Caco-2 (cell line): ENCODE results near the gene FAM78A. TPM values are rescaled to one million over a fixed set of nuclear protein-coding genes. Genes with fewer than 3 reads are reported as not detected.

Experiments
- BruUV-seq: library from RNA; stranded (reverse); fragments of 400-500 nt; replicated peaks from 2 replicates; lab custom pipeline; 2021; lab: Mats Ljungman, UMichigan
- CTCF ChIA-PET: fragments of 300-600 bp; sonication (Branson Sonifier 250); formaldehyde crosslinking; loops from one replicate; lab custom pipeline; 2022; ENCODE audit warnings: antibody characterized with exemption; lab: Charles Lee
- POLR2A ChIA-PET: fragments of 300-600 bp; sonication (Branson Sonifier 250); formaldehyde crosslinking; loops from one replicate; lab custom pipeline; 2022; ENCODE audit warnings: antibody characterized with exemption; lab: Charles Lee
- DNase-seq, 2 experiments: peaks; one replicate each; pipeline versions ENCODE4 v3.0.0 to v3.0.0-alpha.2; 2020 to 2022
- H3K27me3 ChIP-seq: replicated peaks from 2 replicates; pipeline ENCODE4 v1.6.0; 2011; ENCODE audit warnings: low read length; ENCODE audit not compliant: control insufficient read depth, insufficient read depth
- H3K36me3 ChIP-seq: 2 replicates; pipeline ENCODE4 v1.5.1; 2011; ENCODE audit warnings: low read length; ENCODE audit not compliant: control insufficient read depth, insufficient read depth
- H3K4me1 ChIP-seq: fragments of 250-450 bp; sonication (Bioruptor Pico); 2 replicates; pipeline ENCODE4 v1.5.1; 2020; ENCODE audit warnings: mild to moderate bottlenecking
- H3K4me3 ChIP-seq: 2 replicates; pipeline ENCODE4 v1.5.1; 2011; ENCODE audit warnings: low read depth, mild to moderate bottlenecking, control low read depth, low read length
- H3K9me3 ChIP-seq: fragments of 250-450 bp; sonication (Bioruptor Pico); 2 replicates; pipeline ENCODE4 v1.5.1; 2020; ENCODE audit warnings: mild to moderate bottlenecking, moderate library complexity
- H3K27ac Mint-ChIP-seq: one replicate; pipeline ENCODE4 v1.8.0; 2022; ENCODE audit warnings: mixed read lengths; ENCODE audit not compliant: unreplicated experiment
- H3K27me3 Mint-ChIP-seq: one replicate; pipeline ENCODE4 v1.8.0; 2022; ENCODE audit warnings: mixed read lengths; ENCODE audit not compliant: insufficient read depth, unreplicated experiment
- H3K36me3 Mint-ChIP-seq: one replicate; pipeline ENCODE4 v1.8.0; 2022; ENCODE audit warnings: mild to moderate bottlenecking, mixed read lengths; ENCODE audit not compliant: insufficient read depth, unreplicated experiment
- H3K4me1 Mint-ChIP-seq: one replicate; pipeline ENCODE4 v1.8.0; 2022; ENCODE audit warnings: low read depth, mixed read lengths; ENCODE audit not compliant: unreplicated experiment
- H3K4me3 Mint-ChIP-seq: one replicate; pipeline ENCODE4 v1.8.0; 2022; ENCODE audit warnings: mild to moderate bottlenecking, moderate library complexity, mixed read lengths; ENCODE audit not compliant: unreplicated experiment
- H3K9me3 Mint-ChIP-seq: one replicate; pipeline ENCODE4 v1.8.0; 2022; ENCODE audit warnings: mixed read lengths; ENCODE audit not compliant: unreplicated experiment
- CTCF ChIP-seq, 2 experiments: fragments of 200-600 bp in 1 of 2; IDR thresholded peaks; 1 replicate in 1 of 2; 2 replicates in 1 of 2; pipeline versions ENCODE4 v1.5.1 to v1.8.0; 2011 to 2022; ENCODE audit warnings: antibody characterized with exemption in 1 of 2, control low read depth in 1 of 2, inconsistent platforms in 1 of 2, low read depth in 1 of 2, low read length in 1 of 2, mild to moderate bottlenecking in 1 of 2, moderate library complexity in 1 of 2; ENCODE audit not compliant: insufficient read depth in 1 of 2, severe bottlenecking in 1 of 2, unreplicated experiment in 1 of 2
- intact Hi-C: fragments of 100-400 bp; cut with micrococcal nuclease; formaldehyde crosslinking; loops from one replicate; pipeline ENCODE4 v1.10.0; 2022; ENCODE audit not compliant: unreplicated experiment
- total RNA-seq: library from RNA; stranded (reverse); gene quantifications from 2 replicates; pipeline ENCODE4 v1.2.3, GENCODE V29; 2022

FAM78A gene
- total RNA-seq, 1 experiment from 2014 or later = 0.70 TPM

- intact Hi-C loops = no loop called here
- POLR2A ChIA-PET = no interaction called here
- Histone ChIP-seq H3K36me3 (no peaks in the 10 kb centered on the region), H3K4me1 (no peaks in the 10 kb centered on the region), H3K27me3 (no peaks in the 10 kb centered on the region), H3K9me3 (no peaks in the 10 kb centered on the region), H3K4me3 (no peak overlapping the region)
- CTCF ChIA-PET = no interaction called here
- H3K4me1 Mint-ChIP-seq = no peaks in the 10 kb centered on the region
- no peak overlapping the region for H3K27ac Mint-ChIP-seq
- no peaks in the 10 kb centered on the region for H3K27me3 Mint-ChIP-seq
- H3K4me3 Mint-ChIP-seq = no peak overlapping the region
- BruUV-seq = no TSS peak
- no peaks in the 10 kb centered on the region for H3K36me3 Mint-ChIP-seq
- DNase-seq = no peak
- no peaks in the 10 kb centered on the region for H3K9me3 Mint-ChIP-seq
- TF ChIP-seq CTCF (IDR thresholded peaks at IDR 0.05; ENCODE audit: insufficient read depth in 1 of 2, low read depth in 1 of 2, low read length in 1 of 2, severe bottlenecking in 1 of 2, unreplicated experiment in 1 of 2) = no peak
These were observed 13.9 kb upstream of the FAM78A start for GRCh38 chr9:131290036-131290766.

- H3K9me3 ChIP-seq = no peaks in the 10 kb centered on the region
- no peak within 1 kb of the TSS for H3K4me3 ChIP-seq
- Mint-ChIP-seq H3K27ac (no peak within 1 kb of the TSS), H3K36me3 (no peaks in the 10 kb centered on the region), H3K4me1 (no peaks in the 10 kb centered on the region), H3K9me3 (no peaks in the 10 kb centered on the region), H3K4me3 (no peak within 1 kb of the TSS), H3K27me3 (no peaks in the 10 kb centered on the region)
- CTCF ChIA-PET = no interaction called here
- H3K27me3 ChIP-seq = no peaks in the 10 kb centered on the region
- POLR2A ChIA-PET = no interaction called here
- BruUV-seq = no TSS peak
- no peaks in the 10 kb centered on the region for H3K36me3 ChIP-seq
- H3K4me1 ChIP-seq = no peaks in the 10 kb centered on the region
- peak in 1 of 2 experiments; percentile 24 for DNase-seq
- intact Hi-C loops = no loop called here
- no peak for TF ChIP-seq CTCF (IDR thresholded peaks at IDR 0.05; ENCODE audit: insufficient read depth in 1 of 2, low read depth in 1 of 2, low read length in 1 of 2, severe bottlenecking in 1 of 2, unreplicated experiment in 1 of 2)
These were observed 13.2 kb upstream of the FAM78A start, which contains the start of gene PLPP7 for GRCh38 chr9:131289301-131290035. TSS of gene PLPP7 (plus strand) at chr9:131289723. CDS start at chr9:131289998, 275 bp downstream.

GRCh38 chr9:131288217-131288616, 11.9 kb upstream of the FAM78A start:
- H3K36me3 Mint-ChIP-seq = no peaks in the 10 kb centered on the region
- DNase-seq = no peak
- no peaks in the 10 kb centered on the region for H3K9me3 Mint-ChIP-seq
- no peak overlapping the region for H3K4me3 Mint-ChIP-seq
- BruUV-seq = no TSS peak
- Histone ChIP-seq H3K27me3 (no peaks in the 10 kb centered on the region), H3K9me3 (no peaks in the 10 kb centered on the region), H3K4me1 (no peaks in the 10 kb centered on the region), H3K36me3 (no peaks in the 10 kb centered on the region), H3K4me3 (no peak overlapping the region)
- no peaks in the 10 kb centered on the region for H3K4me1 Mint-ChIP-seq
- ChIA-PET CTCF (interaction anchor here (1.2 kb wide), 1 partner anchor 48 kb away, joined by 5 read pairs; no protein-coding TSS in a partner anchor), POLR2A (no interaction called here)
- H3K27ac Mint-ChIP-seq = no peak overlapping the region
- intact Hi-C loops = no loop called here
- no peaks in the 10 kb centered on the region for H3K27me3 Mint-ChIP-seq
- no peak for TF ChIP-seq CTCF (IDR thresholded peaks at IDR 0.05; ENCODE audit: insufficient read depth in 1 of 2, low read depth in 1 of 2, low read length in 1 of 2, severe bottlenecking in 1 of 2, unreplicated experiment in 1 of 2)
